Measurements from ENCODE around the gene SUN1. TPM values are rescaled to one million over a fixed set of nuclear protein-coding genes. Genes with fewer than 3 reads are reported as not detected.

Gene SUN1
- total and polyA plus RNA-seq, 2 experiments from 2014 or later: 72.3 to 109 TPM

- Histone ChIP-seq H3K9me3 (ENCODE audit: low read depth) (no peaks in the 10 kb centered on the region), H4K20me1 (ENCODE audit: insufficient read depth, poor library complexity, severe bottlenecking) (no peaks in the 10 kb centered on the region), H2AFZ (no peak overlapping the region), H3K4me3 (no peak overlapping the region), H3K4me1 (ENCODE audit: insufficient read depth) (peaks cover 7% of the 10 kb centered on the region), H3K79me2 (no peaks in the 10 kb centered on the region), H3K36me3 (replicated peaks; ENCODE audit: insufficient read depth, low read depth) (no peaks in the 10 kb centered on the region), H3K27me3 (no peaks in the 10 kb centered on the region), H3K9me2 (replicated peaks; ENCODE audit: insufficient read depth) (no peaks in the 10 kb centered on the region), H3K4me2 (no peak overlapping the region), H3K27ac (no peak overlapping the region)
- 85% methylated on average over 16 of the region's 19 CpGs for WGBS (ENCODE audit: low lambda C conversion rate, missing lambda C conversion rate)
- no peak for DNase-seq (ENCODE audit: low spot score)
- TF ChIP-seq CTCF (IDR thresholded peaks at IDR 0.05; ENCODE audit: poor library complexity) (no peak), EZH2phosphoT487 (IDR thresholded peaks at IDR 0.05; ENCODE audit: low read depth, severe bottlenecking, unreplicated experiment) (no peak)
Measured at GRCh38 chr7:910931-911431, 78.7 kb downstream of the SUN1 start.

GRCh38 chr7:911791-912480 lies 79.7 kb downstream of the SUN1 start:
- no peak for TF ChIP-seq EZH2phosphoT487 (IDR thresholded peaks at IDR 0.05; ENCODE audit: low read depth, severe bottlenecking, unreplicated experiment)
- no peak for TF ChIP-seq CTCF (IDR thresholded peaks at IDR 0.05; ENCODE audit: poor library complexity)
- TF ChIP-seq EZH2 (IDR thresholded peaks at IDR 0.05; ENCODE audit: borderline replicate concordance): no peak
- H3K9me2 ChIP-seq (replicated peaks; ENCODE audit: insufficient read depth): no peaks in the 10 kb centered on the region
- no peak overlapping the region for H3K27ac ChIP-seq
- H3K79me2 ChIP-seq: no peaks in the 10 kb centered on the region
- WGBS (ENCODE audit: low lambda C conversion rate, missing lambda C conversion rate): 96% methylated on average over 23 of the region's 41 CpGs
- no peaks in the 10 kb centered on the region for H3K27me3 ChIP-seq
- H3K4me2 ChIP-seq: no peak overlapping the region
- no peaks in the 10 kb centered on the region for H3K36me3 ChIP-seq (replicated peaks; ENCODE audit: insufficient read depth, low read depth)
- no peak overlapping the region for H2AFZ ChIP-seq
- no peaks in the 10 kb centered on the region for H4K20me1 ChIP-seq (ENCODE audit: insufficient read depth, poor library complexity, severe bottlenecking)
- H3K4me1 ChIP-seq (ENCODE audit: insufficient read depth): peaks cover 7% of the 10 kb centered on the region
- H3K9me3 ChIP-seq (ENCODE audit: low read depth): no peaks in the 10 kb centered on the region
- DNase-seq (ENCODE audit: low spot score): no peak
- H3K4me3 ChIP-seq: no peak overlapping the region

GRCh38 chr7:913736-914520 lies 81.7 kb downstream of the SUN1 start:
- Histone ChIP-seq H3K27me3 (no peaks in the 10 kb centered on the region), H2AFZ (no peak overlapping the region), H3K27ac (no peak overlapping the region), H3K9me2 (replicated peaks; ENCODE audit: insufficient read depth) (no peaks in the 10 kb centered on the region), H3K36me3 (replicated peaks; ENCODE audit: insufficient read depth, low read depth) (no peaks in the 10 kb centered on the region), H3K79me2 (no peaks in the 10 kb centered on the region), H3K4me1 (ENCODE audit: insufficient read depth) (peaks cover 7% of the 10 kb centered on the region), H3K9me3 (ENCODE audit: low read depth) (no peaks in the 10 kb centered on the region), H3K4me2 (no peak overlapping the region), H4K20me1 (ENCODE audit: insufficient read depth, poor library complexity, severe bottlenecking) (no peaks in the 10 kb centered on the region), H3K4me3 (no peak overlapping the region)
- no peak for DNase-seq (ENCODE audit: low spot score)
- WGBS (ENCODE audit: low lambda C conversion rate, missing lambda C conversion rate): 88% methylated on average over 31 of the region's 31 CpGs
- TF ChIP-seq EZH2 (IDR thresholded peaks at IDR 0.05; ENCODE audit: borderline replicate concordance): no peak
- no peak for TF ChIP-seq EZH2phosphoT487 (IDR thresholded peaks at IDR 0.05; ENCODE audit: low read depth, severe bottlenecking, unreplicated experiment)
- TF ChIP-seq CTCF (IDR thresholded peaks at IDR 0.05; ENCODE audit: poor library complexity): no peak
